Right ventricle myocardium superior (tissue), 1 donor: ENCODE results near the gene MRPS27. TPM values are rescaled to one million over a fixed set of nuclear protein-coding genes. Genes with fewer than 3 reads are reported as not detected.
A peak's percentile ranks its signal among the peaks of the same experiment; 100 is the strongest.
"Not testable (repeated sequence)": the region's sequence is repeated elsewhere in the genome, so short reads cannot be mapped to it uniquely, and the experiment has no call there.

Source experiments
- ATAC-seq: fragments of 200-7000 bp; cut with Tn5 transposase; one replicate; pipeline ENCODE4 v1.9.1; 2020; ENCODE audit warnings: mild to moderate bottlenecking; ENCODE audit not compliant: poor library complexity
- DNase-seq: peaks from one replicate; pipeline ENCODE4 v3.0.0-alpha.2; 2020
- intact Hi-C: fragments of 100-400 bp; cut with DNase I; formaldehyde crosslinking; loops from one replicate; pipeline ENCODE4 v1.11.2; 2022
- total RNA-seq: library from RNA; stranded (reverse); fragmentation: NEBNext Ultra II Directional; extraction: Animal tissue kit (Norgen Biotek cat#: 25700); gene quantifications from one replicate; pipeline ENCODE4 v1.2.1, GENCODE V29; 2021
- donor health status: DM: no; HTN: yes; CAD: no; lungs with severe emphysema.

The MRPS27 gene
- total RNA-seq, 1 donor from 2014 or later = 69.3 TPM

DNA sequence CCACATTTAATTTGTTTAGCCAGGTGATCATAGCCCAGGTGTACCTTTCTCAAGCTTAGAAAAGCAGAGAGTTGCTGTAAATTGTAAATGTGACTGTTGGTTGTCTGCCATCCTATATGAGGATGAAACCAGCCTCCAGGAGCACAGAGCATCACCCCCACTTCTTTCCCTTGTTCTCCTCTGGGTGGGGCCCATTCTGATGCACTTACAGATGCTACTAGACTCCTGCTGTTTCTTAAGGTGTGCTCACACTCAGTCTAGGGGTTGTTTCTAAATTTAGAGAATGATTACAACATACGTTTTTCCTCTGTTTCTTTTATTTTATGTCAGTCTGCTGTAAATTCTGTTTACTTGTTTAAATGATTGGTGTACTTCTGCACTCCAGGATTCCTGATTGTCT is 10.7 kb upstream of the MRPS27 start:
- no peak for ATAC-seq
- intact Hi-C loops = no loop called here

DNA sequence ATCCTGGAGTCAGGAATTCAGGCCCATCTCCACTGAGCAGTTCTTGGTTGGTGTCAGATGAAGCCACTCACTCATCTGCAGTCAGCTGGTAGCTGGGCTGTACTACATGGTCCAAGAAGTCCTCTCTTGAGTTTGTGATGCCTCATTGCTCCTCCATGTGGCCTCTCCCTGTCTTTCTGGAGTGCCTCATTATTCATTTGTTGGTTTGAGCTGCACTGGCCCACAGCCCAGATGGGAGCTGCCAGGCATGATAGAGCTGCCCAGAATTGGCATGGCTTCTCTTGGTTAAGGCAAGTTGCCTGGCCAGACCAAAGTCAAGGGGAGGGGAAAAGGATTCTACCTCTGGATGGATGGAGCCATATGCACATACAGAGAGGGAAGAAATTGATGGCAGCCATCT is 8.1 kb upstream of the MRPS27 start:
- DNase-seq = peak; percentile 78
- intact Hi-C loops = no loop called here
- ATAC-seq = peak; percentile 92

More for the DNA sequence above, 10.7 kb upstream of the MRPS27 start:
- DNase-seq = no peak

DNA sequence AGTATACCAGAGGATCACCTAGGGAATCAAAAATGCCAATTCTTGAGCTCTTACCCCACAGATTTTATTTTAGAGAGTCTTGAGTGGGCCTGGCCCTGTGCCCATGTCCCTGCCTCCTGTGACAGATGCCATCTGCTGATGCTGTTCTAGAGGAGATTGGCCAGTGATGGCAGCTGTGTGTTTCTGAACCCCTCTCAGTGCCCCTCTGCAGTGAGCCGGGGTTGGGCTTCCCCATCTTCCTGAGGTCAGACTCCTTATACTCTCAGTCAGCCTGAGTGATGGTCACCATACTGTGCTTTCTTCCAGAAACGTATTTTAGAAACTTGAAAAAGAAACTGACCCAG is 6.2 kb upstream of the MRPS27 start:
- no peak for ATAC-seq
- no peak for DNase-seq
- intact Hi-C loops = no loop called here

DNA sequence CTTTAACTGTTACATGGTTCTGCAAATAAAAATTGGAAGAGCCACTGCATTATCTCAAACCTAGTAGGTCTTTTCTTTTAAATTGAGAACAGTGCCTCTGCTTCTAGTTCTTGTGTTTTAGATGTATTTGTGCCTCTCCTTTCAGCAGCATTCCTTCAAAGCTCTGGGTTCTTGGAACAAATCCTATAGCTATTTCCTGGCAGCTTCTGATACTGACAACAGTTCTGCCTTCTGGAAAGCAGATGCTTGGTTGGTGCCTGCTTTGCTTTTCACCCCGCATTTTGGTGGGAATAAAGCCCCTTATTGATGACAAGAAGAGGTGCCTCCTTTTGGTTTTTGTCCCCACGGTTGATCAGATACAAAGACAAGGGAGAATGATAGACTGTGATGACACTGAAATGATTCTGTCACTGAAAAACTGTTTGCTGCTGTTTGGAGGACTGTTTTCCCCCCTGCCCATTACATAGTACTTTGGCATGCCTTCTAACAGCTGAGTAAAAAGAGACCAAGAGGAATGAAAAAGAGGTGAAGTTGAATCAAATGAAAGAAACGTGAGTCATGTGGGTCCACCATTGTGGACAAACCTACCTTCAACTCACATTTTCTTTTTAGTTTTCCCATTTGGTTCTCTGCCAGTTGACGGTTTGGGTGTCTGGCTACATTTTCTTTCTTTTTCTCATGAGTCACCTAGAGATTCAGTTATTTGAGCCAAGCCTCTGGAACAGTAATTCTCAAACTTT is 5.7 kb upstream of the MRPS27 start:
- DNase-seq = no peak
- intact Hi-C loops = no loop called here
- no peak for ATAC-seq

DNA sequence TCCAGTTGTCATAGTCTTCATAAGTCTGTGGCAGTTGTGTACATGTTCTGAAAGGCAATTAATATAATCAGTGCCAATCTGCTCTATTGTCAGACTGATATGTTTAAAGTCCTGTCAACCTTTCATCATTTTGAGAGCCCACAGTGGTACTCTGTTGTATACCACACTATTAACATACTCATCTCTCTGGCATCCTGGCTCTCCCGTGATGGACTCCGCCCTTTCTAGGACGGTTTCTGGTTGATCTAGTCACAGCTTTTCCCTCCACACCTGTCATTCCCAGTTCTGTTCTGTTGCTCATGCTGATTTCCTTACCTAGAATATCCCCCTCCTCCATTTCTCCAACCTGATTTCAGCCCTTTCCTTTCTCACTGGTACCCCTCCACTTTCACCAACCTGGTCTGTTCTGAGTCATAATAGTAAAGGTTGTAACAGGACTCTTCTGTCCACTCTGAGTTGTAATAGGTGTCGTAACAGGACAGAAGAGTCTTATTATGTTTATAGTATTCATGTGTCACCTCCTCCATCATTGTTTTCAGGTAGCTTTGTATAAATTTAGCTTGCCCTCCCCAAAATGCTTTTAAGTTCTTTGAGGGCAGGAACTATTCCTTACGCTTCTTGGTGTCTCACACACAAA is 4.3 kb upstream of the MRPS27 start:
- intact Hi-C loops = no loop called here
- DNase-seq = no peak
- ATAC-seq = no peak

DNA sequence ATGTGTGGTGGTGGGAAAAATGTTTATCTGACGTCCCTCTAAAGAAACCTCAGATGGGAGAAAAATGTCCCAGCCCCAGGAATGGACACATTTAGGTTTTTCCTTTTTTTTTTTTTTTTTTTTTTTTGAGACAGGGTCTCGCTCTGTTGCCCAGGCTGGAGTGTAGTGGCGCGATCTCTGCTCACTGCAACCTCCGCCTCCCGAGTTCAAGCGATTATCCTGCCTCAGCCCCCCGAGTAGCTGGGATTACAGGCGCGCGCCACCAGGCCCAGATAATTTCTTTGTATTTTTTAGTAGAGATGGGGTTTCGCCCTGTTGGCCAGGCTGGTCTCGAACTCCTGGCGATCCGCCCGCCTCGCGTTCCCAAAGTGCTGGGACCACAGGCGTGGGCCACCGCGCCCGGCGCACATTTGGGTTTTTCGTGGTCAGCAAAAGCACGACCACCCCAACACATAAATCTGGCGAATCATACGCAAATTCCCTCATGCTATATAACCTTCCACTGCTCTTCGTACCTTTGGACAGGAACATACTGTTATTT is 535 bp downstream of the MRPS27 start:
- ATAC-seq, intact Hi-C loops: not testable (repeated sequence)
- DNase-seq = peak; percentile 59

DNA sequence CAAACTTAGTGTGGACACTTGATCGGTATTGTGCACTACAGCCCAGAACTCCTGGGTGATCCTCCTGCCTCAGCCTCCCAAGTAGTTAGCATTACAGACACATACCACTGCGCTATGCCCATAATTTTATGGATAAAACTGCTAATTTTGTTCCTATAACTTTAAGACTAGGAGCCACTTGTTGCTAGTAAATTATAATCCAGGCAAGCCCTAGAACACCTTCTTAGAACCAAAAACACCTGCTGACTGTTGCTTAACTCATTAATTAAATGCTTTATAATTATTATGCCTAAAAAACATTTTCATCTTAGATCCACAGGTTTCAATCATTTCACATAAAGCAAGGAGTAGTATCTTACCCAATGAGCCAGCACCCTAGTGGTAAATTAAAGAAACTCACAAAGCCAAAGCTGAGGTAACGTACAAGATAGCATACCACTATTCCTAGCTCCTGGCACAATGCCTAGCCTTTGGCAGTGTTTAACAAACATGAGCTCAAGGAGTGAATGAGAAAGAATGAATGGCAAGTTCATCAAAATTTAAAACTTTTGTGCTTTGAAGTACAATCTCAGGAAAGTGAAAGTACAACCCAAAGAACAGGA is 5.4 kb downstream of the MRPS27 start:
- ATAC-seq = peak; percentile 87
- DNase-seq = no peak
- intact Hi-C loops = no loop called here

DNA sequence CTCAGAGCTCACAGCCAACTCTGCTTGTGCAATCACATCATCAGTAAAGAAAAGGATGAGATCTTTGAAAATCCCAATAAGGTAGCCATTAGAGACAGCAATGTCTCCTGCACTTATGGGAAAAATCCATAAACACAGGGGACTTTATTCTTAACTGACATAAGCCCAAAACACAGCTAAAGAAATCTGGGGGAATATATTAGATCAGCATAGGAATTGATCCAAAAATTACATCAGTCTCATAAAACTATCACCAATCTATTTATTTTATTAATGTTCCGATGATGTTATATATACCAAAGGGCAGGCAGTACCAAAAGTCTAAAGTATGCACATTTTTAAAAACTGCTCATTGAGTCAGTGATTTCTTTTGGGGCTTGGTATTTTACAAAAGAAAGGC is 6.9 kb downstream of the MRPS27 start:
- ATAC-seq = no peak
- DNase-seq = no peak
- intact Hi-C loops = no loop called here

DNA sequence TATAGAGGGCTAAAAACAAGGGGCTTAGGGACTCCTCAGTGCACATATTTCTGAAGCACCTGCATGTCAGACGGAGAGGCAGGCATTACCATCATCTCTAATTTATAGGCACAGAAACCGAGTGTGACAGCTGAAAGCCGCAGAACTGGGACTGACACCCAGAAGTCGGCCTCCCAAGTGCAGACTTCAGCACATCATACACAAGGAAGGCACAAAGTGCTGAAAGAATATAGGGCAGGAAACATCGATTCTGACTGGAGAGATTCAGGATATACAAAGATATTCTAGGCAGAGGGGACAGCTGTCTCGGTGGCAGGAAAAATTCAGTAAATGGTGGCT is 11.2 kb downstream of the MRPS27 start:
- intact Hi-C loops = loop anchor here (5.0 kb wide), 2 partner anchors 172 to 527 kb away; no protein-coding TSS in a partner anchor
- DNase-seq (no peak), ATAC-seq (no peak)

DNA sequence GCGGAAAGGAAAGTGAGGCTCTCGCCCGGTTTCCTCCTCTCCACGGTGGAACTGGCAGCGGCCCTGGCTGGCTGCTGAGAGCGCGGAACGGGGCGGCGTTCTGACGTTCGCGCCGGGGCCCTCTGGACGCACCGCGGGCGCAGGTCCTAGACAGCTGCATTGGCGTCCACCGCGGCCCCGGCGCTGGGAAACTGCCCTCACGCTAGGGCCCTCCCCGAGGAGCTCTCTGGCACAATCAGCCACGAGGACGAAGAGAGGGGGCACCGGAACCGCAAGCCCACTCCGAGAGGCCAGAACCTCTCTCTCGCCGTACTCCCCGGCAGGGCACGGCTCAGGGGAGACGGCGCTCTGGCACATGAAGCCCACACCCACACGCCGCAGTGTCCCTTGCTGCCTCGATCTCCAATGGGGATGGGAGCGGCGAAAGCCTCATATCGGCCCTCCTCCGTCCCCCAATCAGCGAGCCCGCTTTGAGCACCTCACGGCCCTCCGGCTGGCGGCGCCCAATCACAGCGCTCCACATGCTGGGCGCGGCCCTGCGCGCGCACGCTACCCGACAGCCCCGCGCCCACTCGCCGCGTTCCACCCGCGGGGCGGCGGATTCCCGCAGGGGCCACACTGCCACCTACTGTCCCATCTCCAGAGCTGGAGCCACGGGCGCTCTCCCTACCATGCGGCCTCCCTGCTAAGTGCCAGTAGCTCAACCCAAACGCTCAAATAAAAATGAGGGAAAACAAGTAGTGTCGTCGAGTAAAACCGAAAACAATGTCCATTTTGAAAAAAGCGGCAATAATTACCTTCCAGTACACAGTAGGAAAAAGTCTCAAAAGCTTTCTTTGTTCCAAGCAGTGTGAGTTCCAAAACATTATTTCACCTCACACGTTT is 11.8 kb downstream of the MRPS27 start:
- intact Hi-C loops = loop anchor here (5.0 kb wide), 2 partner anchors 171 to 526 kb away; no protein-coding TSS in a partner anchor
- peak; percentile 99 for ATAC-seq
- DNase-seq = peak; percentile 98

DNA sequence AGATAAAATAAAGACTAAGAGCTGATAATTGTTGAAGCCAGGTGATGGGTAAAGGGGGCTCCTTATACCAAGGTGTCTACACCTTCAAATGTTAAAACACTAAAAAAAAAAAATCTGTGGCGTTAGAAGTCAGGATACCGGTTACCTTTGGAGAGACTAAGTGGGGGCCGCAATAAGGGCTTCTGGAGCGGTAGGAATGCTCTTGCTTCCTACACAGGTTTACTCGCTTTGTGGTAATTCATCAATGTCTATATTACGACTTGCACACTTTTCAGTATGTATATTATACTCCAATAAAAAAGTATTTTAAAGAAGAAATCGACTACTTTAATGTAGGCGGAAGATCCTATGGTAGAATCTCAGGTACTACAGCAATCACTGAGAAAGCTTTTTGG is 12.5 kb downstream of the MRPS27 start:
- no peak for ATAC-seq
- intact Hi-C loops = loop anchor here (5.0 kb wide), 2 partner anchors 170 to 525 kb away; no protein-coding TSS in a partner anchor
- DNase-seq = no peak

DNA sequence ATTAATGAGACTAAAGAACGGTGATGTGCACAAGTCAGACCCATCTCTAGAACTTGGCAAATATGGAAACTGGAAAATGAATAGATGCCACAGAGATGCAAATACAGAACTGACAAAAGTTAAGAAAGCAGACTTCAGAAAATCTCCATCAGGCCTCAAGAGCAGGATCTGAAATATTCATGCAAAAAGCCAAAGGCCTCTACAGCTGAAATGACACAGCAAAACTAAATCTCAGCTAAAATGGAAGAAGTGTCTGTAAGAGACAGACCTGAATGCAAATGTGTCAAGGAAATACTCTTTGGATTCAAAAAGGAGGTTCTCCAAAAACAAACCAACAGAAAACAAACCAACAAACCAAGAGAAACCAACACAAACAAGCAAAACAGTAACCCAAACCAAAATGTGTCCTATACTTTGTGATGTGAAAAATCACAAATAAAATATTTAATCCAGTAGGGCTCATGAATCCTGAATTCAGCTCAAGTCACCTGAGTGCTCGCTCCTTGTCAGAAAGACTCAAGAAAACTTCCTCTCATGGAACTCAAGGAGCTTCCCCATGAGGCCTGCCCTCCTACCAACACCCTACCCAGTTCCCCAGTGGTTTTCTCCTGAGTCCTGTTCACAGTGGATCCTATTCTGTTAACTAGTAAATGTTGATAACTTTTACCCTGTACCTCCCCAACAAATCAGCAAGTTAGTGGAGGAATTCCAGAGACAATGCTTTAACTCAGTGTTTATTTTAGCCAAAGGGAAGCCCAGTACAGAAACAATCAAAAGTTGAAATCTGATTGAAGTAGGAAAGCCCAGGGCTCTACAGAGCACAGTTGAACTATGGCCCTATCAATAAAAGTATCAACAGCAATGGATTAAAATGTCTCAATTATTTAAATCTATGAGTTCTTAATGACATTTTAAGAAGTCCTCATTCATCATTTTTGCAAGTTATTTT is 14.6 kb downstream of the MRPS27 start:
- ATAC-seq = no peak
- intact Hi-C loops = loop anchor here (5.0 kb wide), 2 partner anchors 168 to 523 kb away; no protein-coding TSS in a partner anchor
- no peak for DNase-seq

DNA sequence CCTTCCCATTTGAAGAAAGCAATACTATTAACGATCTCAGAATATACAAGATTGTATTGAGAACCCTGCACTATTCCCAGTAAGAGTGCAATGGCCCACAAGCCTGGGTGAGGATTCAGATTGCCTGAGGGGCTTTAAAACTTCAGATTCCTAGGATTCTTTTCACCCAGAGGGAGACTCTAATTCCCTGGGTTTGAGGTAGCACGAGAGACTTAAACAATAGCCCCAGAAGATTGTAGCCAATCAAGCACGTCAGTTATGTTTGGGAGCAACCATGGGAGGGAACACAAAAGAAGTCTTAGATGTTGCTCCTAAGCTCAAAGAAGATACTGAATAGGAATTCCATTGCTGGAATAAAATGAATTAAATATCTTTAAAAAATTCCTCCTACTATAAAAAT is 17.9 kb downstream of the MRPS27 start:
- intact Hi-C loops = no loop called here
- DNase-seq = no peak
- ATAC-seq = no peak

DNA sequence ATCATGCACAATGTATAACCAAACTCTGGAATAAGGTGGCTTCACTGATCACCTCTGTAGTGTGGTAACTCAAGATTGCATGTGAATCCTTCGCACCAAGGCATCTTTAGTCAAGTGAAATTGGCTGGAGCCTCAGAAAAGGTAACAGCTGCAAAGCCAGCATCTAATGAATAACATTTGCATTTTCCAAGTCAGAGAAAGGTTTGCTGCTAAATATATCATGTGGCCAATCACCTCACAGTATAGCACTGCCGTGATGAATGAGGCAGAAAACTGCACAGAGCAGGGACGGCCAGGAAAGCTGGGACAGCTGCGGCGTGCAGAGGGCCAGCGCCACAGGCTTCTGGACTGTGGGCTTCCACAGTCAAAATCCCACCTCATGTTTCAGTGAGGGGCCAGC is 18.5 kb downstream of the MRPS27 start:
- intact Hi-C loops = no loop called here
- DNase-seq (no peak), ATAC-seq (no peak)

DNA sequence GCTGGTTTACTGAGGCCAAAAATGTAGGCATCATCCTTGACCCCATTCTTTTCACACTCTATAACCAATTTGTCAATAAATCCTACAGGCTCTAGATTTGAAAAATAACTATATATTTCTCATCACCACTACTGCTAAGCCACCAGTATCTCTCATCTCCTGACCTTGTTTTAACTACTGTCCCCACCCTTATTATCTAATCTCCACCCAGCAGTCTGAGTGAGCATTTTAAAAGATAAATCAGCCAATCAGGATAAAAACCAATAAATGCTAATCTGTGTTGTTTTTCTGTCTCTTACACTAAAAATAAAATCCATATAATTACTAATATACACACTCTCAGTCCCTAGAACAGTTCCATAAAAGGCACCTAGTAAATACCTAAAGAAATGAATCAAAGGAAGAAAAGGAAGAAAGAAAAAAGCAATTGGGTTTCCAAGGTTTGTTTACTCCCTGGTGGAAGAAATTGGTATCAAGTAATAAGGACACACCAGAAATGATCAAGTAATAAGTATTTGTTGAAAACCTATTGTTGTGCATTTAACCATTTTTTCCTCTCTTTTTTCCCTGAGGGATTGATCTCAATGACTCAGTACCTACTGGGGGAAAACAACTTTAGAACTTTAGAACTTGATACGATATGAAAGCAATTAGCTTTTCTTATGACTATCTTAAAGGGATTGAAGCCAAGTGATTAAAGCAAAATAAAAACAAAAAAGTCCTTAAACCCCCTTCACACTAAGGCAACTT is 19.3 kb downstream of the MRPS27 start:
- intact Hi-C loops = no loop called here
- DNase-seq (no peak), ATAC-seq (no peak)

DNA sequence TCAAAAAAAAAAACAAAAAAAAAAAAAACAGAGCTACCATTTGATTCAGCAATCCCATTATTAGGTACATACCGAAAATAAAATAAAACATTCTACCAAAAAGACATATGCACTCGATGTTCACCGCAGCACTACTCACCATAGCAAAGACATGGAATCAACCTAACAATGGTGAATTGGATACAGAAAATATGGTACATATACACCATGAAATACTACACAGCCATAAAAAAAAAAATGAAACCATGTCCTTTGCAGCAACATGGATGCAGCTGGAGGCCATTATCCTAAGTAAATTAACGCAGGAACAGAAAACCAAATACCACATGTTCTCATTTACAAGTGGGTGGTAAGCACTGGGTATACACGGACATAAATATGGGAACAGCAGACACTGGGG is 21.3 kb downstream of the MRPS27 start:
- DNase-seq (no peak), ATAC-seq (no peak)
- intact Hi-C loops = no loop called here

DNA sequence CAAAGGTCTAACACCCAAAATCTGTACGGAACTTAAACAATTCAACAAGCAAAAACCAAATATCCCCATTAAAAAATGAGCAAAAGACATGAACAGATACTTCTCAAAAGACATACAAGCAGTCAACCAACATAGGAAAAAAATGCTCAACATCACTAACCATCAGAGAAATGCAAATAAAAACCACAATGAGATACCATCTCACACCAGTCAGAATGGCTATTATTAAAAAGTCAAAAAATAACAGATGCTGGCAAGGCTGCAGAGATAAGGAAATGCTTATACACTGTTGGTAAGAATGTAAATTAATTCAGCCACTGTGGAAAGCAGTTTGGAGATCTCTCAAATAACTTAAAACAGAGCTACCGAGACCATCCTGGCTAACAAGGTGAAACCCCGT is 21.9 kb downstream of the MRPS27 start:
- DNase-seq, intact Hi-C loops, ATAC-seq: not testable (repeated sequence)
